Loucy (cell line): ENCODE measurements around the gene BUD23.

Experiments used
- CTCF ChIP-seq: fragments of 200-600 bp; sonication (generic); conservative IDR thresholded peaks from 2 replicates; pipeline ENCODE4 v1.5.1; 2014; ENCODE audit warnings: mild to moderate bottlenecking, antibody characterized with exemption, low read length
- EZH2phosphoT487 ChIP-seq: fragments of 200-600 bp; IDR thresholded peaks from 2 replicates; pipeline ENCODE4 v1.6.1; 2018; ENCODE audit warnings: antibody characterized with exemption, mild to moderate bottlenecking, moderate library complexity, borderline replicate concordance

- TF ChIP-seq CTCF (no peak), EZH2phosphoT487 (no peak)
These were observed 697 bp upstream of the BUD23 start for GRCh38 chr7:73682745-73683055.
